ENCODE measurements around the gene ATP6V0B. TPM values are rescaled to one million over a fixed set of nuclear protein-coding genes. Genes with fewer than 3 reads are reported as not detected.

The ATP6V0B gene
- total and polyA plus RNA-seq, 2 of the 13 experiments (the other 11 are each of a cell fraction or from before 2014, with no cell fraction given), result 157 to 161 TPM

Other genes with a start within 250 kb of the ATP6V0B start
- gene ARTN, start 41.2 kb upstream of the ATP6V0B start, total RNA-seq (2016; rRNA removed; fragmentation: Illumina TruSeq; extraction: Trizol), result 0.62 TPM in 1 of 2 replicates, not detected in the other
- gene ARTN, start 41.2 kb upstream of the ATP6V0B start, polyA plus RNA-seq (2011; rRNA removed), result 0.11 and 0.21 TPM in 2 replicates
- 14.3 and 15.6 TPM in 2 replicates for gene IPO13, start 28.0 kb upstream of the ATP6V0B start, total RNA-seq (2016; rRNA removed; fragmentation: Illumina TruSeq; extraction: Trizol)
- 12.9 and 15.0 TPM in 2 replicates for gene IPO13, start 28.0 kb upstream of the ATP6V0B start, polyA plus RNA-seq (2011; rRNA removed)
- 38.3 and 40.5 TPM in 2 replicates for gene DPH2, start 5.0 kb upstream of the ATP6V0B start, total RNA-seq (2016; rRNA removed; fragmentation: Illumina TruSeq; extraction: Trizol)
- gene DPH2, start 5.0 kb upstream of the ATP6V0B start, polyA plus RNA-seq (2011; rRNA removed), result 32.2 and 39.3 TPM in 2 replicates
- 56.5 and 78.0 TPM in 2 replicates for gene B4GALT2, start 4.2 kb downstream of the ATP6V0B start, total RNA-seq (2016; rRNA removed; fragmentation: Illumina TruSeq; extraction: Trizol)
- 41.9 and 57.0 TPM in 2 replicates for gene B4GALT2, start 4.2 kb downstream of the ATP6V0B start, polyA plus RNA-seq (2011; rRNA removed)
- gene CCDC24, start 16.6 kb downstream of the ATP6V0B start, total RNA-seq (2016; rRNA removed; fragmentation: Illumina TruSeq; extraction: Trizol), result 2.2 and 2.9 TPM in 2 replicates
- 1.4 and 1.8 TPM in 2 replicates for gene CCDC24, start 16.6 kb downstream of the ATP6V0B start, polyA plus RNA-seq (2011; rRNA removed)
- 4.8 and 8.5 TPM in 2 replicates for gene SLC6A9, start 56.5 kb downstream of the ATP6V0B start, total RNA-seq (2016; rRNA removed; fragmentation: Illumina TruSeq; extraction: Trizol)
- 9.9 and 16.1 TPM in 2 replicates for gene SLC6A9, start 56.5 kb downstream of the ATP6V0B start, polyA plus RNA-seq (2011; rRNA removed)
- not detected in 2 replicates for gene KLF17, start 143.9 kb downstream of the ATP6V0B start, total RNA-seq (2016; rRNA removed; fragmentation: Illumina TruSeq; extraction: Trizol)
- gene KLF17, start 143.9 kb downstream of the ATP6V0B start, polyA plus RNA-seq (2011; rRNA removed), result not detected in 2 replicates
- gene KLF18, start 166.7 kb downstream of the ATP6V0B start, total RNA-seq (2016; rRNA removed; fragmentation: Illumina TruSeq; extraction: Trizol), result not detected in 2 replicates
- gene KLF18, start 166.7 kb downstream of the ATP6V0B start, polyA plus RNA-seq (2011; rRNA removed), result not detected in 2 replicates
- 17.5 and 17.6 TPM in 2 replicates for gene DMAP1, start 238.5 kb downstream of the ATP6V0B start, total RNA-seq (2016; rRNA removed; fragmentation: Illumina TruSeq; extraction: Trizol)
- 32.7 and 35.9 TPM in 2 replicates for gene DMAP1, start 238.5 kb downstream of the ATP6V0B start, polyA plus RNA-seq (2011; rRNA removed)

Measured in HepG2 (cell line).